Neural cell (in vitro differentiated cells): ENCODE results near the gene ATMIN. TPM values are rescaled to one million over a fixed set of nuclear protein-coding genes. Genes with fewer than 3 reads are reported as not detected.

Source experiments
- H2AFZ ChIP-seq: fragments of 200-600, 300-800 bp; sonication (generic), shearing (Covaris generic); 2 replicates; pipeline ENCODE4 v1.6.0; 2014; ENCODE audit warnings: low read depth, mild to moderate bottlenecking, antibody characterized with exemption, low read length, moderate library complexity
- H3F3A ChIP-seq: fragments of 200-600 bp; shearing (Covaris generic); 2 replicates; pipeline ENCODE4 v1.6.1; 2016; ENCODE audit warnings: mild to moderate bottlenecking, moderate library complexity, mixed read lengths, antibody characterized with exemption, low read length; ENCODE audit not compliant: insufficient read depth, poor library complexity, severe bottlenecking
- H3K27ac ChIP-seq: fragments of 200-600, 300-800 bp; sonication (generic), shearing (Covaris generic); 2 replicates; pipeline ENCODE4 v1.5.1; 2014; ENCODE audit warnings: mild to moderate bottlenecking, low read length, moderate library complexity
- H3K27me3 ChIP-seq: fragments of 300-800, 200-600 bp; sonication (generic), shearing (Covaris generic); 2 replicates; pipeline ENCODE4 v1.6.0; 2014; ENCODE audit warnings: mild to moderate bottlenecking, low read depth, low read length, moderate library complexity; ENCODE audit not compliant: insufficient read depth
- H3K36me3 ChIP-seq: fragments of 300-800, 200-600 bp; sonication (generic), shearing (Covaris generic); 2 replicates; pipeline ENCODE4 v1.5.1; 2014; ENCODE audit warnings: mild to moderate bottlenecking, antibody characterized with exemption, low read length, moderate library complexity; ENCODE audit not compliant: insufficient read depth
- H3K4me2 ChIP-seq: fragments of 300-800, 200-600 bp; sonication (generic), shearing (Covaris generic); 2 replicates; pipeline ENCODE4 v1.6.0; 2014; ENCODE audit warnings: mild to moderate bottlenecking, low read length
- H3K4me3 ChIP-seq: fragments of 300-800, 200-600 bp; sonication (generic), shearing (Covaris generic); 2 replicates; pipeline ENCODE4 v1.5.1; 2014; ENCODE audit warnings: mild to moderate bottlenecking, low read length, moderate library complexity
- H3K79me2 ChIP-seq: fragments of 200-600 bp; shearing (Covaris generic); replicated peaks from 2 replicates; pipeline ENCODE4 v1.6.0; 2014; ENCODE audit warnings: mild to moderate bottlenecking, low read length, moderate library complexity; ENCODE audit not compliant: insufficient read depth
- H3K9ac ChIP-seq: fragments of 300-800, 200-600 bp; sonication (generic), shearing (Covaris generic); 2 replicates; pipeline ENCODE4 v1.6.1; 2016; ENCODE audit warnings: mild to moderate bottlenecking, low read length, mixed read lengths
- H3K9me2 ChIP-seq: fragments of 200-600 bp; shearing (Covaris generic); 2 replicates; pipeline ENCODE4 v1.6.1; 2016; ENCODE audit warnings: mild to moderate bottlenecking, low read length, mixed read lengths; ENCODE audit not compliant: insufficient read depth
- H3K9me3 ChIP-seq: fragments of 200-600, 300-800 bp; sonication (generic), shearing (Covaris generic); 2 replicates; pipeline ENCODE4 v1.6.1; 2016; ENCODE audit warnings: mild to moderate bottlenecking, mixed run types, low read length, moderate library complexity, mixed read lengths
- H4K20me1 ChIP-seq: fragments of 200-600 bp; shearing (Covaris generic); 2 replicates; pipeline ENCODE4 v1.6.1; 2016; ENCODE audit warnings: mild to moderate bottlenecking, mixed run types; ENCODE audit not compliant: insufficient read depth
- EP300 ChIP-seq: fragments of 450-650 bp; conservative IDR thresholded peaks from 2 replicates; pipeline ENCODE4 v1.6.1; 2014; ENCODE audit warnings: antibody characterized with exemption, mild to moderate bottlenecking, moderate library complexity; ENCODE audit not compliant: poor library complexity, severe bottlenecking
- EZH2 ChIP-seq: fragments of 200-600, 300-800 bp; shearing (Covaris generic), sonication (generic); IDR thresholded peaks from 2 replicates; pipeline ENCODE4 v1.6.1; 2014; ENCODE audit warnings: antibody characterized with exemption, low read length, borderline replicate concordance, mild to moderate bottlenecking; ENCODE audit not compliant: insufficient read depth, poor library complexity, severe bottlenecking
- MXI1 ChIP-seq: fragments of 450-650 bp; conservative IDR thresholded peaks from 2 replicates; pipeline ENCODE4 v1.6.1; 2014; ENCODE audit warnings: antibody characterized with exemption, mild to moderate bottlenecking; ENCODE audit not compliant: poor library complexity, severe bottlenecking
- POLR2AphosphoS5 ChIP-seq: IDR thresholded peaks from 2 replicates; pipeline ENCODE4 v1.6.1; 2012
- RAD21 ChIP-seq: fragments of 450-650 bp; conservative IDR thresholded peaks from 2 replicates; pipeline ENCODE4 v1.6.1; 2014; ENCODE audit warnings: antibody characterized with exemption, mild to moderate bottlenecking, moderate library complexity
- REST ChIP-seq: IDR thresholded peaks from 2 replicates; pipeline ENCODE4 v1.6.1; 2012; ENCODE audit warnings: borderline replicate concordance
- SMC3 ChIP-seq: fragments of 450-650 bp; conservative IDR thresholded peaks from 2 replicates; pipeline ENCODE4 v1.6.1; 2014; ENCODE audit warnings: antibody characterized with exemption, mild to moderate bottlenecking, moderate library complexity; ENCODE audit not compliant: poor library complexity
- TAF1 ChIP-seq: IDR thresholded peaks from 2 replicates; pipeline ENCODE4 v1.6.1; 2012; ENCODE audit warnings: low read depth
- polyA plus RNA-seq: library from polyadenylated mRNA; depleted of rRNA; stranded (reverse); fragments of >200 nt; gene quantifications from 2 replicates; pipeline ENCODE4 v1.2.3, GENCODE V29; 2014
- TF ChIP-seq, protein P1 (sequence below): fragments of 450-650 bp; IDR thresholded peaks from 2 replicates; pipeline ENCODE4 v1.5.1; 2014; ENCODE audit warnings: antibody characterized with exemption, mild to moderate bottlenecking, moderate library complexity; ENCODE audit not compliant: poor library complexity, severe bottlenecking

Gene ATMIN
- polyA plus RNA-seq, 1 donor from 2014 or later: 62.3 TPM

- Histone ChIP-seq H3K27ac (no peak overlapping the region), H3K4me3 (no peak overlapping the region), H3K9ac (no peak overlapping the region), H3F3A (no peaks in the 10 kb centered on the region), H3K9me3 (no peaks in the 10 kb centered on the region), H3K4me2 (no peak overlapping the region), H3K9me2 (no peaks in the 10 kb centered on the region), H3K79me2 (no peaks in the 10 kb centered on the region), H3K36me3 (no peaks in the 10 kb centered on the region), H3K27me3 (no peaks in the 10 kb centered on the region), H2AFZ (no peak overlapping the region), H4K20me1 (no peaks in the 10 kb centered on the region)
- no peak for TF ChIP-seq MXI1
- TF ChIP-seq EP300: no peak
- TF ChIP-seq REST: no peak
- TF ChIP-seq TAF1: no peak
- no peak for TF ChIP-seq EZH2
- no peak for TF ChIP-seq RAD21
These were observed 25.6 kb downstream of the ATMIN start for GRCh38 chr16:81061307-81061640.

DNA sequence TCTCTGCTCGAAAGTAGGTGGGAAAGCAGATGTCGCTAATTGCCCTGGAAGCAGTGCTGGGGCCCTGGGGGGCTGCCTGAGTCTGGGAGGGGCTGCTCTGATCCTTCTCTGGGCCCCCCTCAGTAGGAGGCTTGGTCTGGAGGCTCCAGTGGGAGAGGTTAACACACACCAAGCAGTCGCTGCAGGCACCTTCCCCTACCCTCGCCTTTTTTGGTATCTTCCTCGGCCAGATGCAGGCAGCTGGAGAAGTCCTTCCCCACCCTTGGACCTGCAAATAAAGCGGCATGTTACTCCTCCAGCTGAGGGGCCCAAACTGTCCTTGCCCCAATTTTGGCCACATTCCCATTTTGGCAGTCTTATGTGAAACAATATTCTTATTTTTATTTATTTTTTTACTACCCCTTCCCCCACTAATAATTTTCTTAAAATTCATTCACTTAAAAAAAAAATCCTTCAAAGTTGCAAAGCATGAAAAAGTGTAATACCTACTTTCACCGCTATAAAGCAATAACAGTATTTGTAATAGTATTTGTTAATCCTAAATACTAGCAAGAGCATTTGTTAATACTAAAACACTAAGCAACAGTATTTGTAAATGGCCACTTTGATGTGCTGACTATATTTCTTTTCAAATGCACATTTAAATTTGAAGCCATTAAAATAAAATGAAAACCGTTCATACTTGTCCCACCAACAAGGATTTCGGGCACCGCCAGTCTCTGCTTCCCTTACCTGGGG, 26.4 kb downstream of the ATMIN start:
- no peak overlapping the region for H2AFZ ChIP-seq
- TF ChIP-seq, protein P1, sequence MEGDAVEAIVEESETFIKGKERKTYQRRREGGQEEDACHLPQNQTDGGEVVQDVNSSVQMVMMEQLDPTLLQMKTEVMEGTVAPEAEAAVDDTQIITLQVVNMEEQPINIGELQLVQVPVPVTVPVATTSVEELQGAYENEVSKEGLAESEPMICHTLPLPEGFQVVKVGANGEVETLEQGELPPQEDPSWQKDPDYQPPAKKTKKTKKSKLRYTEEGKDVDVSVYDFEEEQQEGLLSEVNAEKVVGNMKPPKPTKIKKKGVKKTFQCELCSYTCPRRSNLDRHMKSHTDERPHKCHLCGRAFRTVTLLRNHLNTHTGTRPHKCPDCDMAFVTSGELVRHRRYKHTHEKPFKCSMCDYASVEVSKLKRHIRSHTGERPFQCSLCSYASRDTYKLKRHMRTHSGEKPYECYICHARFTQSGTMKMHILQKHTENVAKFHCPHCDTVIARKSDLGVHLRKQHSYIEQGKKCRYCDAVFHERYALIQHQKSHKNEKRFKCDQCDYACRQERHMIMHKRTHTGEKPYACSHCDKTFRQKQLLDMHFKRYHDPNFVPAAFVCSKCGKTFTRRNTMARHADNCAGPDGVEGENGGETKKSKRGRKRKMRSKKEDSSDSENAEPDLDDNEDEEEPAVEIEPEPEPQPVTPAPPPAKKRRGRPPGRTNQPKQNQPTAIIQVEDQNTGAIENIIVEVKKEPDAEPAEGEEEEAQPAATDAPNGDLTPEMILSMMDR: no peak
- no peak for TF ChIP-seq MXI1
- no peak for TF ChIP-seq EP300
- no peak for TF ChIP-seq SMC3
- TF ChIP-seq POLR2AphosphoS5: no peak
- TF ChIP-seq EZH2: no peak
- no peak for TF ChIP-seq REST

More for the DNA sequence above, 26.4 kb downstream of the ATMIN start:
- Histone ChIP-seq H3K79me2 (no peaks in the 10 kb centered on the region), H3K36me3 (no peaks in the 10 kb centered on the region), H3K9ac (no peak overlapping the region), H3K27me3 (no peaks in the 10 kb centered on the region), H3F3A (no peaks in the 10 kb centered on the region), H3K4me2 (no peak overlapping the region), H3K9me2 (no peaks in the 10 kb centered on the region), H3K4me3 (no peak overlapping the region), H3K27ac (no peak overlapping the region), H3K9me3 (no peaks in the 10 kb centered on the region), H4K20me1 (no peaks in the 10 kb centered on the region)
